Body of pancreas (tissue), 4 donors: Measurements from ENCODE around the gene EXD1. TPM values are rescaled to one million over a fixed set of nuclear protein-coding genes. Genes with fewer than 3 reads are reported as not detected.
A peak's percentile ranks its signal among the peaks of the same experiment; 100 is the strongest.
"Not testable (repeated sequence)": the region's sequence is repeated elsewhere in the genome, so short reads cannot be mapped to it uniquely, and the experiment has no call there.

Source experiments
- ATAC-seq: fragments of 150-250 bp; one replicate; pipeline ENCODE4 v1.9.1; 2016
- DNase-seq, 4 donors: peaks; one replicate each; pipeline ENCODE4 v3.0.0-alpha.2; 2019
- H3K27ac ChIP-seq, 4 donors: fragments of 200-600 bp; sonication (generic); 1 replicate in 3 of 4; 2 replicates in 1 of 4; pipeline versions ENCODE4 v1.5.1 to v1.6.1; 2016 to 2019; ENCODE audit warnings: mild to moderate bottlenecking in 1 of 4, mixed read lengths in 1 of 4, moderate library complexity in 1 of 4
- H3K27me3 ChIP-seq, 2 donors: fragments of 200-600 bp; sonication (generic); one replicate each; pipeline ENCODE4 v1.6.0; 2016; ENCODE audit warnings: mild to moderate bottlenecking in 1 of 2
- H3K36me3 ChIP-seq, 2 donors: fragments of 200-600 bp; sonication (generic); replicated peaks in 1 of 2; 2 replicates each; pipeline ENCODE4 v1.5.1; 2016; ENCODE audit warnings: low read depth in 2 of 2; ENCODE audit not compliant: insufficient read depth in 1 of 2
- H3K4me1 ChIP-seq: fragments of 200-600 bp; sonication (generic); one replicate; pipeline ENCODE4 v1.6.0; 2016
- H3K4me3 ChIP-seq, 2 donors: fragments of 200-600 bp; sonication (generic); 1 replicate in 1 of 2; 2 replicates in 1 of 2; pipeline ENCODE4 v1.5.1; 2016 to 2019
- H3K9me3 ChIP-seq, 3 donors: fragments of 200-600 bp; sonication (generic); 1 replicate in 2 of 3; 2 replicates in 1 of 3; pipeline ENCODE4 v1.5.1; 2016
- POLR2A ChIP-seq, 3 donors: fragments of 450-650 bp; IDR thresholded peaks; one replicate each; pipeline ENCODE4 v1.6.1; 2016; ENCODE audit warnings: antibody characterized with exemption in 3 of 3, mild to moderate bottlenecking in 2 of 3
- WGBS, 2 donors: methylation state at CpG; one replicate each; pipeline ENCODE4 v1.1.5; 2017; 5-methylcytosine and 5-hydroxymethylcytosine counted together
- intact Hi-C: fragments of 100-400 bp; cut with DNase I; formaldehyde crosslinking; loops from one replicate; pipeline ENCODE4 v1.15.1; 2023
- total RNA-seq, 2 donors: library from RNA; depleted of rRNA; stranded (reverse); fragments of >200 nt; gene quantifications; one replicate each; pipeline ENCODE4 v1.1.0, GENCODE V29; 2016
- TF ChIP-seq, protein P1 (sequence below), 7 experiments: fragments of 450-650 bp in 4 of 7; fragments of 200-600 bp in 3 of 7; sonication (generic) in 3 of 7; IDR thresholded peaks; one replicate each; pipeline ENCODE4 v1.5.1; 2016 to 2019; ENCODE audit warnings: antibody characterized with exemption in 7 of 7

EXD1 gene
- total RNA-seq, 2 donors from 2014 or later, result not detected

GRCh38 chr15:41153733-41154132 is 76.8 kb downstream of the EXD1 start:
- H3K27ac ChIP-seq, result no peak overlapping the region
- no peak for DNase-seq
- no peak overlapping the region for H3K4me3 ChIP-seq
- H3K9me3 ChIP-seq, result no peaks in the 10 kb centered on the region
- no peaks in the 10 kb centered on the region for H3K27me3 ChIP-seq
- WGBS, 2 donors, result 89 to 94% methylated on average over 2 to 5 of the region's 5 CpGs
- no peaks in the 10 kb centered on the region for H3K4me1 ChIP-seq
- H3K36me3 ChIP-seq, result no peaks in the 10 kb centered on the region
- intact Hi-C loops, result no loop called here
- no peak for ATAC-seq
- TF ChIP-seq POLR2A (IDR thresholded peaks at IDR 0.05), result no peak
- TF ChIP-seq, protein P1, sequence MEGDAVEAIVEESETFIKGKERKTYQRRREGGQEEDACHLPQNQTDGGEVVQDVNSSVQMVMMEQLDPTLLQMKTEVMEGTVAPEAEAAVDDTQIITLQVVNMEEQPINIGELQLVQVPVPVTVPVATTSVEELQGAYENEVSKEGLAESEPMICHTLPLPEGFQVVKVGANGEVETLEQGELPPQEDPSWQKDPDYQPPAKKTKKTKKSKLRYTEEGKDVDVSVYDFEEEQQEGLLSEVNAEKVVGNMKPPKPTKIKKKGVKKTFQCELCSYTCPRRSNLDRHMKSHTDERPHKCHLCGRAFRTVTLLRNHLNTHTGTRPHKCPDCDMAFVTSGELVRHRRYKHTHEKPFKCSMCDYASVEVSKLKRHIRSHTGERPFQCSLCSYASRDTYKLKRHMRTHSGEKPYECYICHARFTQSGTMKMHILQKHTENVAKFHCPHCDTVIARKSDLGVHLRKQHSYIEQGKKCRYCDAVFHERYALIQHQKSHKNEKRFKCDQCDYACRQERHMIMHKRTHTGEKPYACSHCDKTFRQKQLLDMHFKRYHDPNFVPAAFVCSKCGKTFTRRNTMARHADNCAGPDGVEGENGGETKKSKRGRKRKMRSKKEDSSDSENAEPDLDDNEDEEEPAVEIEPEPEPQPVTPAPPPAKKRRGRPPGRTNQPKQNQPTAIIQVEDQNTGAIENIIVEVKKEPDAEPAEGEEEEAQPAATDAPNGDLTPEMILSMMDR (IDR thresholded peaks at IDR 0.05), result no peak

DNA sequence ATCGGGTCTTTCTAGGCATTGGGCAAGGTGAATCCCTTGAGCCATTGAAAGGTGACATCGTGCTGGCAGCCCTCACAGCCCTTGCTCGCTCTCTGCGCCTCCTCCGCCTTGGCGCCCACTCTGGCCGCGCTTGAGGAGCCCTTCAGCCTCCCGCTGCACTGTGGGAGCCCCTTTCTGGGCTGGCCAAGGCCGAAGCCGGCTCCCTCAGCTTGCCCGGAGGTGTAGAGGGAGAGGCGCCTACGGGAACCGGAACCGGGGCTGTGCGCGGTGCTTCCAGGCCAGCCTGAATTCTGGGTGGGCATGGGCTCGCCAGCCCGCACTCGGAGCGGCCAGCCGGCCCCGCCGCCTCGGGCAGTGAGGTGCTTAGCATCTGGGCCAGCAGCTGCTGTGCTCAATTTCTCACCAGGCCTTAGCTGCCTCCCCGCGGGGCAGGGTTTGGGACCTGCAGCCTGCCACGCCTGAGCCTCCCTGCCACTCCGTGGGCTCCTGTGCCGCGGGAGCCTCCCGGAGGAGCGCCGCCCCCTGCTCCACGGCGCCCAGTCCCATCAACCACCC is 79.0 kb downstream of the EXD1 start:
- no peaks in the 10 kb centered on the region for H3K27me3 ChIP-seq
- no peaks in the 10 kb centered on the region for H3K4me1 ChIP-seq
- no peaks in the 10 kb centered on the region for H3K36me3 ChIP-seq
- ATAC-seq, result no peak
- DNase-seq, result no peak
- no peak overlapping the region for H3K27ac ChIP-seq
- TF ChIP-seq POLR2A (IDR thresholded peaks at IDR 0.05), result no peak
- TF ChIP-seq, protein P1 (IDR thresholded peaks at IDR 0.05), result no peak
- intact Hi-C loops, result no loop called here
- H3K9me3 ChIP-seq, result no peaks in the 10 kb centered on the region
- no peak overlapping the region for H3K4me3 ChIP-seq
- WGBS, 2 donors, result 92 to 96% methylated on average over 3 to 21 of the region's 37 CpGs

DNA sequence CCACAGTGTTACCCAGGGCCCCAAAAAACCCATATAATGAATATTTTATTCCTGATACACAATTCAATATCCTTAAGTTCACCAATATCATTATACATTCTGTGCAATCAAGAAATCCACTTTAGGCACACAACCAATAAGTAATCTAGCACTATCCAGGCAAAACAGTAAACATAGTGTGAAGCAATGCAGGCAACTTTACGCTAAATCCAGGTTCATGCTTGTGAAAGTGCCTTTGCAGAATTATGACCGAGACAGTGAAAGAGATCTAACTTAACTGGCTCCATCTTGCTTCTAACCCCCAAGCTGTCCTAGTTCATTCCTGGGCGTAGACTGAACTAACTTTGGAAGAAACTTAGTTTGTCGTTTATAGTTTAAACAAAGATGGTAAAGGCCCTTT is 80.3 kb downstream of the EXD1 start:
- TF ChIP-seq, protein P1 (IDR thresholded peaks at IDR 0.05), result no peak
- no peak for TF ChIP-seq POLR2A (IDR thresholded peaks at IDR 0.05)
- H3K9me3 ChIP-seq, result no peaks in the 10 kb centered on the region
- no peak overlapping the region for H3K4me3 ChIP-seq
- WGBS, 2 donors, result 78 to 84% methylated on average over 4 of the region's 4 CpGs
- no peaks in the 10 kb centered on the region for H3K4me1 ChIP-seq
- H3K27ac ChIP-seq, result no peak overlapping the region
- no peak for ATAC-seq
- intact Hi-C loops, result no loop called here
- no peak for DNase-seq
- H3K27me3 ChIP-seq, result no peaks in the 10 kb centered on the region
- H3K36me3 ChIP-seq, result no peaks in the 10 kb centered on the region

DNA sequence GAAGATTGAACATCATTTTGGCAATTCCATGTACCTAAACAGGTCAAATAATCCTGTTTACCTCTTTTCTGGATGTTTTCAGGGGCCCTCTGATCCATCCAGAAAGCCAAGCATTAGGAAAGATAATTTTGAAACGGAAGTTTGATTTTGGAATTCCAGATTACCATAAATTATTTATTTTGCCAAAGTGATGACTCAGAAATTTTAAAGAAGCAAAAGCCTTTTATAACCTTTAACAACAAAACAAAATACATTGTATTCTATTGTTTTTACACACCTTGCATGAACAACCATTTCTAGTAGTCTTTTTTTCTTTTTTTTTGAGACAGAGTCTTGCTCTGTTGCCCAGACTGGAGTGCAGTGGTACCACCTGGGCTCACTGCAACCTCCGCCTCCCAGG is 82.5 kb downstream of the EXD1 start:
- no peaks in the 10 kb centered on the region for H3K9me3 ChIP-seq
- H3K27me3 ChIP-seq, result no peaks in the 10 kb centered on the region
- no peaks in the 10 kb centered on the region for H3K4me1 ChIP-seq
- H3K27ac ChIP-seq, result no peak overlapping the region
- intact Hi-C loops, result no loop called here
- H3K36me3 ChIP-seq, result no peaks in the 10 kb centered on the region
- H3K4me3 ChIP-seq, result no peak overlapping the region
- ATAC-seq (no peak), DNase-seq (no peak)
- no peak for TF ChIP-seq POLR2A (IDR thresholded peaks at IDR 0.05)
- TF ChIP-seq, protein P1 (IDR thresholded peaks at IDR 0.05), result no peak
- WGBS, 2 donors, result 66 to 69% methylated on average over 2 of the region's 2 CpGs

DNA sequence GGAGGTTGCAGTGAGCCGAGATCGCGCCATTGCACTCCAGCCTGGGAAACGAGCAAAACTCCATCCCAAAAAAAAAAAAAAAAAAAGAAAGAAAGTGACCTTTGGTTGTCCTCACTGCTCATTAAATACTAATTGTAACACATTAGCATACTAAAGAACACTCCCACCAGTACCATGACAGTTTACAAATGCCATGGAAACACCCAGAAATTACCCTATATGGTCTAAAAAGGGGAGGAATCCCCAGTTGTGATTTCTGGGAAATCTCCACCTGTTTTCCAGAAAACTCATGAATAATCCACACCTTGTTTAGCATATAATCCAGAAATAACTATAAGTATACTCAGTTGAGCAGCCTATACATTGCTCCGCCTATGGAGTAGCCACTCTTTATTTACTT is 90.9 kb downstream of the EXD1 start:
- TF ChIP-seq POLR2A (IDR thresholded peaks at IDR 0.05), result no peak
- TF ChIP-seq, protein P1 (IDR thresholded peaks at IDR 0.05), result no peak
- ATAC-seq (no peak), DNase-seq (no peak)
- Histone ChIP-seq H3K4me1 (no peaks in the 10 kb centered on the region), H3K4me3 (no peak overlapping the region), H3K9me3 (no peaks in the 10 kb centered on the region), H3K27me3 (no peaks in the 10 kb centered on the region), H3K36me3 (no peaks in the 10 kb centered on the region), H3K27ac (no peak overlapping the region)
- WGBS, 2 donors, result 75 to 88% methylated on average over 5 of the region's 5 CpGs
- intact Hi-C loops, result no loop called here

DNA sequence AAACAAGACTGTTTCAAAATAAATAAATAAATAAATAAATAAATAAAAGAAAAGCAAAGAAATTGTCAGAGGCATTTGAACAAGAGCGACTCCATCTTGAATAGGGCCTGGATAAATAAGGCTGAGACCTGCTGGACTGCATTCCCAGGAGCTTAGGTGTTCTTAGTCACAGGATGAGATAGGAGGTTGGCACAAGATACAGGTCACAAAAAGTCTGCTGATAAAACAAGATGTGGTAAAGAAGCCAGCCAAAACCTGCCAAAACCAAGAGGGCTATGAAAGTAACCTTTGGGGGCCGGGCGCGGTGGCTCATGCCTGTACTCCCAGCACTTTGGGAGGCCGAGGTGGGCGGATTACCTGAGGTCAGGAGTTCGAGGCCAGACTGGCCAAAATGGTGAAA is 91.4 kb downstream of the EXD1 start:
- H3K4me3 ChIP-seq, H3K36me3 ChIP-seq, H3K9me3 ChIP-seq, H3K27me3 ChIP-seq, intact Hi-C loops, H3K27ac ChIP-seq, H3K4me1 ChIP-seq: not testable (repeated sequence)
- peak; percentile 21 to 43 (median 34) for DNase-seq
- WGBS, 2 donors, result 83 to 89% methylated on average over 7 of the region's 7 CpGs
- ATAC-seq, result peak; percentile 30

DNA sequence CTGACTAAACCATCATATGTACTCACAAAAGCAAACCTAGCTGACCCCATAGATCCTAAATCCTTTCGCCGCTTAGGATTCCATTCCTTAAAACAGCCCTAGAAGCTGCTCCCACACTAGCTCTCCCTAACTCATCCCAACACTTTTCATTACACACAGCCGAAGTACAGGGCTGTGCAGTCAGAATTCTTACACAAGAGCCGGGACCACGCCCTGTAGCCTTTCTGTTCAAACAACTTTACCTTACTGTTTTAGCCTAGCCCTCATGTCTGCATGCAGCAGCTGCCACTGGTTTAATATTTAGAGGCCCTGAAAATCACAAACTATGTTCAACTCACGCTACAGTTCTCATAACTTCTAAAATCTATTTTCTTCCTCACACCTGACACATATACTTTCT is 95.0 kb downstream of the EXD1 start:
- H3K27ac ChIP-seq, H3K4me1 ChIP-seq, DNase-seq, H3K9me3 ChIP-seq, ATAC-seq, H3K27me3 ChIP-seq, H3K4me3 ChIP-seq, H3K36me3 ChIP-seq, intact Hi-C loops: not testable (repeated sequence)
- WGBS, 2 donors, result 86 to 93% methylated on average over 6 of the region's 6 CpGs
